Putamen (tissue), 1 donor: ENCODE results near the gene SH3PXD2A.
"Not testable (repeated sequence)": the region's sequence is repeated elsewhere in the genome, so short reads cannot be mapped to it uniquely, and the experiment has no call there.

Experiments used
- DNase-seq: peaks from one replicate; pipeline ENCODE4 v3.0.0-alpha.2; 2016; ENCODE audit warnings: low spot score

The SH3PXD2A gene

DNA sequence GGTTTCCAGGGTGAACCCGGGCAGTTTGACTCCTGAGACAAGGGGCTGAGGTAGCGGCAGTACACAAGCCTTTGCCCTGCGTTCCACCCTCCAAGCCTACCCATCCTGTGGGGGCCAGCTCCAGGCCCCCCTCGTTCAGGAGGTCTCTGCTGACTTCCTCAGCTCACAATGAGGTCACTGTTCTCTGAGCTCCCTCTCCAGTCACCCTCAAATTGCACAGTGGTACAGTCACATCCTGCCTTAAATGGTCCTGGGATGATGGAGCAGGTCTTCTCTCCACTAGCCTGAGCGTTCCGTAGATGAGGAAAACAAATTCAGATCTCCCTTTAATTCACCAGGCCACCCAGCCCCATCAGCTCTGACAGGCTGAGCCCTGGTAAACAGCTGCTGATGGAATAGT lies 90.2 kb downstream of the SH3PXD2A start:
- no peak for DNase-seq

DNA sequence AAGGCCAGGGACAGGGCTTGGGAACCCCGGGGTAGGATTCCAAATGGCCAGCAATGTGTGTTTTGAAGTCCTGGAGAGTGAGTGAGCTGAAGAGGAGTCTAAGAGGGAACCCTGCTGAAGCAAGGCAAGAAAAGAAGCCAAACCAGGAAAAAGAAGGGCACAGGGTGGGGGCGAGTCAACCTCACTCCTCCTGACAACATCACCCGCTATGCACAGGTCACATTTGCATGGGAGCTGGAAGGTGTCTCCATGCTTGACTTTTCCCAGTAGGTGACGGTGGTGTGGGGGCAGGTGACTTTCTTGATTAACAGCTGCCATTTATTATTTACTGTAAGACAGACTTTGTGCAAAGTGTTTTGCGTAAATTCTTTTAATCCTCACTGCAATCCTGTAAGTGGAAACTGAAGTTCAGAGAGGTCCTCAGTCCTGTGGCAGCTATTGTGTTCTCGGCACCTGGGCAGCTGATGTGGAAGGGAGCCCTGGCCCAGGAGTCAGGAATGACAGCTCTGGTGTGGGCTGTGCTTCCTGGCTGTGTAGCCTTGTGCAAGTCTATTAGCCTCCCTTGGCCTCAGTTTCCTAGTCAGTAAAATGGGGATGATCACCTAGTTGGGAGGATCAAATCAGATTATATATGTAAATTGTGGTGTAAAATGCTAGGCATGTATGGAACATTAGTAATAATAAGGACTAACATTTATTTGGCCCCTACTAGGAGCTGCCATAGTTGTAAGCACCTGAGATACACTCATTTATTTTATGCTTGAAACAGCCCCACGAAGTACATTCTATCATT lies 90.9 kb downstream of the SH3PXD2A start:
- DNase-seq, result peak; percentile 24

DNA sequence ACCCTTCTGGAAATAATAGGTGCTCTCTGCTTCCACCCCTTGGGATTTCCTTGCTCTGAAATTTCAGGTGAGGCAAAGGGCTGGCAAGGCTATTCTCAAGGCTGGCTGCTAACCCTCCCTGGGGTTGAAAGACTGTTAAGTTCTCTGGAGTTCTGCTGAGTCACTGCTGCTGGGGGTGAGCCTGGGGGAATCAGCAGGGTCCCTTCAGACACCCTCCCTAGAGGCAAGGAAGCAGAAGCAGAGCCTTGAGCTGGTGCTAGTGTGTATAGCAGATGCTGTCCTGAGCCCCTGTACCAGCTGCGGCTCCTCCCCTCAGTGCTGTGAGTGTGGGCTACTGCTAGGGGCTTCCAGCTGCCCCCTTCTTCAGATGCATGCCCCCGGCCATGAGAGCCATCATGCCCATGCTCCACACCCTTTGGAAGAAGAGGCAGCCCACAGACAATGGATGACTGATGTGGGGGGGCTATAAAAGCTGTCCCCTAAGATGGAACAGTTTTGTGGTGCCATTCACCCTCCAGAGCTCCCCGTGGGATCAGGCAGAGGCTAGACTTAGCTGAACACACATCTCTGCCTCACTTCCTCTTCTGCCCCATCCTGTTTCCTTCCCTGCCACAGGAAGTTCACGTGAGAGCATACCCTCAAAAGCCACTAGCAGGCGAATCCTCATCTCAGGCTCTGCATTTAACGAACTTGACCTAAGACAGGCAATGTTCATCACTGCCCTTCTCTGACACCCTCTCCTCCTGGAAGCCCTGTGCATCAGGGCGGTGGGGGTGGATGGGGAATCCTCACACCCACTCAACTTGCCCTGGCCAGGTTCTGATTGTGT lies 91.8 kb downstream of the SH3PXD2A start:
- peak; percentile 27 for DNase-seq

DNA sequence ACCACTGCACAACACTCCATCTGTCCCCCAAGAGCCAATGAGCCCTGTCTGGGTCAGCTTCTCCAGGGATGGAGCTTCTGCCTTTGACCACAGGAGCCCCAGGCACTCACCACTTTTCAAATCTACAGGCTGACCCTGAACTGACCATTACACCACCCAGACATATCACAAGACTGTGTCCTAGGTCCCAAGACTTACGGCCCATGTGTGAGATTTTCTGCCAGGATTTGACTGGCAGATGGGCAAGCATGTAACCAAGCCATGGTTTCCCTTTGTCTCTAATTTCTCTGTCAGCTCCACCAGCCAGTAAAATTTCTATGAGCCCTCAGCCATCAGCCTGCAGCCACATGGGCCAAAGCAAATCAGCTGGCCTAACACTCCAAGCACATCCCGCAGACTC lies 92.5 kb downstream of the SH3PXD2A start:
- no peak for DNase-seq

DNA sequence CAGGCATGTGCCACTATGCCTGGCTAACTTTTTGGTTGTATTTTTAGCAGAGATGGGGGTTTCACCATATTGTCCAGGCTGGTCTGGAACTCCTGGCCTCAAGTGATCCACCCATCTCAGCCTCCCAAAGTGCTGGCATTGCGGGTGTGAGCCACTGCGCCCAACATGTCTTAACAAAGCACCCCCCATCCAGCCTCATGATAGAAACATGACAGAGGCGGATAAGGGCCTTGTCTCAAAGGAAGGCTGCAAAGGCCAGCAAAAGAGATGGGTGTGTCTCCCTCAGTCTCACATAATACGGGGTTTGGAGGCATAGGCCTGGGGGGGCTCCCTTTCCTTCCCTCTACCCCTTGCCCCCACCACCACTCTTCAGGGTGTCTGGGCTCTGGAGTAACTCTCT lies 93.2 kb downstream of the SH3PXD2A start:
- DNase-seq, result no peak

DNA sequence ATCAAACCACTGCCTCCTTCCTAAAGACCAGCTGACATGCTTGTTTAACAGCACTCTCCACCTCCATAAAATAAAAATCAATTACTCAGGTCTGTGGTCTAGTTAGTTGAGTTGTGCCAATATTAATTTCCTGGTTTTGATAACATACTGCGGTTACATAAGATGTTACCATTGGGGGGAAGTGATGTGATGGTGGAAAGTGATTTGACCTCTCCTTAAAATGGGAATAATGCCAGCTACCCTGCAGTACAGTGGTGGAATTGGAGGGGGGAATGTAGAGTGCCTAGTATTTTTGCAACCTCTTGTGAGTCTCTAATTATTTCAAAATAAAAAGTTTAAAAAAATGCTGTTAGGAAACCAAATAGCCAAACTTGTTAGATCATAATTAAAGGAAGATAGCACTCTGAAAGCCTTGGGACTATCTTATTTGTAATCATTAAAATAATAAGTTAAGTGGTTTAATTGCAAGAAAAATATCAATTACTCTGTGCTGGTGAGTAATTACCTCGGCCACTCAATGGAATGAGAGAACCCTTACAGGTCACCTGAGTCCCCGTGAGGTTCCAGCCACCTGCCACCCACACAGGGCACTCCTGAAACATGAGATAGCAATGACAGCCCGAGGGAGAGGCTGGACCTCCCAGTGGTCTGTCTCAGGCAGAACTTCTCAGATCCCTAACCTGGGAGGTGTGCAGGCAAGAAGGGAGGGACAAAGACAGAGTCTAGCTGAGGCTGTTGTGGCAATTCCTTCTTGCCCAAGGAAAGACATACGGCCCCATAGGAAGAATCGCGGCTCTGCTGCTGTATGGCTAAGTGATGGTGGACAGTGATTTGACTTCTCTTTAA lies 94.1 kb downstream of the SH3PXD2A start:
- DNase-seq, result no peak

DNA sequence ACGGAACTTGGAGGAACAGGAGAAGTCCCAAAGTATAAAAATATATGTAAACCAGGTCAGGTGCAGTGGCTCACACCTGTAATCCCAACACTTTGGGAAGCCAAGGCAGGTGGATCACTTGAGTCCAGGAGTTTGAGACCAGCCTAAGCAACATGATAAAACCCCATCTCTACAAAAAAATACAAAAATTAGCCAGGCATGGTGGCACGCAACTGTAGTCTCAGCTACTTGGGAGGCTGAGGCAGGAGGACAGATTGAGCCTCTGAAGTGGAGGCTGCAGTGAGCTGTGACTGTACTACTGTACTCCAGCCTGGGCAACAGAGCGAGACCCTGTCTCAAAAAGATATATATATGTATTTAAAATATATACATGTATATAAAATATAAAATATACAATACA lies 95.1 kb downstream of the SH3PXD2A start:
- DNase-seq, result not testable (repeated sequence)

DNA sequence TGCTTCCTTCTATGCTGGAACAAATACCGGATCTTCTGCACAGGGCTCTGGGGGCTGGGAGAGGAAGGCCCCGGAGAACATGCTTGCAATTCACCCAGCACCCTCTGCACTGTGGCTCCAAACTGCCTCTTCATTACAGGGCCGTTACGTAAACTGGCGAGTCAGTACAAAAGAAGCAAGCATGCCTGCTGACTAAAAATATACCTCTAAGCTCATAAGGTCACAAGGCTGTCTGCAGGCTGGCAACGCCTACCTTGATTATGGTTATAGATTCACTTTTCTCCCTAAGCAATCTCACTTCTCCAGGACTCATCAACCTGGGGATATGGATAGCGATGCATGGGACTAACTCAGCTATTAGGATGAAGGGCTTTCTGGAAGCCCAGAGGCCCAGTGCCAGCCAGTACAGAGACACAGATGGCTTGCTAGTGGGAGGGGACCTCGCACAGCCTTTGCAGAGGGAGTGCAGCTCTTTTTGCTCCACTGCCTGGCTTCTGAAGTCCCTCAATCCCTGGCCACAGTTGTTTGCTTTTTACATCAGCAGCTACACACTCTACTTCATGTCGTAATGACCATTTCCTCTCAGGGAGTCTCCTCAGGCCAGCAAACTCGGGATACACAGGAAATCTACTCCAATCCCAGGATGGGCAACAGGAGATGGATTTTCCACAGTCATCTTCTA lies 96.1 kb downstream of the SH3PXD2A start:
- DNase-seq, result peak; percentile 86

DNA sequence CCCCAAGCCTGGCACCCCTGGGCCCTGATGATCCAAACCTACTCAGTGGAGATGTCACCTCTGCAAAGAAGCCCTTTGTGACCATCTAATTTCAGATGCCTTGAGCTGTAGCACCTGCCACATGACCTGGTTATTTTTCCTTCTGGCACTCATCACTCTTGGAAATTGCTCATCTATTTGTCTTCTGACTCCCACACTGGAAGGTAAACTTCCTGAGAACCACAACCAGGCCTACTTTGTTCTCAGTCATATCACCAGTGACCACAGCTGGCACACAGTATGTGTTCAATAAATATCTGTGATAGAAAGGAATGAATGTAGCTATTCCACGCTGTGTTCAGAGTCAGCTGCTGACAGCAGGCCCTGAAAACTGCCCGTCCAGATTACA lies 97.1 kb downstream of the SH3PXD2A start:
- DNase-seq, result no peak

DNA sequence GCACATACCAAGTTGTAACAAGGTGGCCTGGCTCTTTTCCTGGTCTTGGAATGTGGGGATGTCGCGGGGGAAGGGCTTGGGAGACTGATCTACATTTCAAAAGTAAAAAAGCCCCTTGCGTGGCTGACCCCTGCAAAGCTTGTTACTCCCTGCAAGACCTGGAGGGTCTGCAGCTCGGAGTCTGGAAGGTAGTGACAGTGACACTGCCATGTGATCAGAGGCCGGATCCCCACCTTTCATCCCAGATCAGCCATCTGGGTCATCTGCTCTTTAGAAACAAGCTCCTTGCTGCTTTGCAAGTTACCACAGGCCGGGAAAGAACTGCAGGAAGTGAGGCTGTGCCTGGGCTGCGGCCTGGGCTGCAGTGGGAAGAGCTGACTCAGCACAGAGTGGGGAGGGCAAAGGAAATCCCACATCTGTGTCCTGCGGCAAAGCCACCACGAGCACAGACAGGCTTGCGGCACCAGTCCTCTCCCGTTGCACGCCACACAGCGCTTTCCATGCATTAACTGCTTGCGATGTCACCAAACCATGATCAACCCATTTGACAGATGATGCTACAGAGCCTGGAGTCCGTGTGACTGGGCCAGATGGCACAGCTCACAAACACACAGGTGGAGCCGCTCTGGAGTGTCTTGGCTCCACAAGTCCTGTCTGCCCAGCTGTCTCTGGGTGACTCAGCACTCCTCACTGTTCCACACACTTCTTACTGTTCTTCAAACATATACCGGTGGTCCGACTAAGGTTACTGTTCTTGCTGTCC lies 97.7 kb downstream of the SH3PXD2A start:
- DNase-seq, result no peak

DNA sequence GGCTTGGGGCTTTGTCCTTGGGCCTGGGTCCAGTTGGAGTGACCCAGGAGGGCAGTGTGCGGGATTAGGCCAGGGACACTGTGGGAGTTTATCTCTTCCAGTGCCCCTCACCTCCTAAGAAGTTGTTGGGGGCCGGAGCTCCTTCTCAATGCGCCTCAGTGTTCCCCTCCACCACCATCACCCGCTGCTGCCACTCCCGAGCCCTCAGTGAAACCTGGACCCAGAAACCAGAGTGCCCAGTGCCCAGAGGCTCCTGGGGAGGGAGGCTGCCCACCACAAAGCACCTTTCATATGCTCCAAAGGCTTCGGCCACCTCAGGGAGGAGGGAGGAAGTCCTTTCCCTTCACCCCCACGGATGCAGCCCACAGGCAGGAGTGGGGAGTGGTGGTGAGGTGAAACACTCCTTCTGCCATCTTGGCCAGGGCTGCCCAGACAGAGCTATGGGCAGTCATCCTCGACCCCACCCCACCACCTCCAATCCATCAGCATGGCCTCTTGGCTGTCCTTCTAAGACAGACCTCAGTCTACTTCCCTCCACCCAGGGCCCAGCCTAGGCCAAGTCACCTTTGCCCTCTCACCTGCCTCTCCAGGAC lies 99.0 kb downstream of the SH3PXD2A start:
- no peak for DNase-seq

DNA sequence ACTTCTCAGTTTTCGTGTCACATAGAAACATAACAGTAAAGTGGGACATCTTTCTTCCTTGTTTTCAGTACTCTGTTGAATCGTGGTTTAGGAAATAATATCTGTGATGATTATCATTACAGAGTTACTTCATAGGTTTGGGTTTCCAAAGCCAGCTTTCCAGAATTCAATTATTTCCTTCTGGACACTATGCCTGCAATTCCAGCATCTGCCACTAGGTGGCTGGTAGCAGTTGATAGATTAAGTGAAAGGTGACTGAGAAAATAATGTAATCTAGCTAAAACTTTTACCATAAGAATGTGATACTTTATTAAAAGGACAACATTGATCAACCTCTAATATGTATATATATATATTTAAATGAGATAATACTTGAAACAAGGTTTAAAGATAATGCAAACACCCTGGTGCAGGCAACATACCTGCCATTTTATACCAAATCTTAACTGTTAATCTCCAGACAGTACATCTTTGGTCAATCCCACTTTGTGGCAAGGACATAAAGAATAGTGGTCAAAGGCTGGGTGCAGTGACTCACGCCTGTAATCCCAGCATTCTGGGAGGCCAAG lies 102.6 kb downstream of the SH3PXD2A start:
- no peak for DNase-seq

DNA sequence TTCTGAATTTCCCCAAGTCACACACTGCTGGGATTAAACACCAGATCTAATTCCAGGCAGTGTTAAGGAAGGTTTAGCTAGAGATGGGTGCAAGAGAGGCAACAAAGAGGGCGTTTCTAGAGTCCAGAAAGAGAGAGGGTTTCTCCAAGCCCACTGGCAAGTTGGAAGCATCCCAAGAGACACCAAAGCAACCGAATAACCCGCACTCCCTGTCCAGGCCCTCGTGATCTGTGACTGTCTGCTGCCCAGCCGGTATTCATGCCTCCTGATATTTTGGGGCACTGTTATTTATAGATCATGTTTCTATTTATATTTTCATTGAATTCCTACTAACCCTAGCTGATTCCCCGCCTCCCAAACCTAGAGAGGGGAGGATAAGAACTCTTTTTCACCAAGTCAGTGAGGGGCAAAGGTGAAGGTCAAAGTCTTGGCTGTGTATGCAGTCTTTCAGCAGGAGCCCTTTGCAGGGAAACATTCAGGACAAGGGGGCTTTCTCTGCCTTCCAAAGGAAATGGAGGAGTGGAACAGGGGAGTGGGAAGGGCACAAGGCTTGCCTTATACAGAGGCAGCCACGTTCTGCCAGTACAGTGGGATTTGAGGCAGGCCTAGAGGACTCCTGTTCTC lies 103.6 kb downstream of the SH3PXD2A start:
- no peak for DNase-seq

DNA sequence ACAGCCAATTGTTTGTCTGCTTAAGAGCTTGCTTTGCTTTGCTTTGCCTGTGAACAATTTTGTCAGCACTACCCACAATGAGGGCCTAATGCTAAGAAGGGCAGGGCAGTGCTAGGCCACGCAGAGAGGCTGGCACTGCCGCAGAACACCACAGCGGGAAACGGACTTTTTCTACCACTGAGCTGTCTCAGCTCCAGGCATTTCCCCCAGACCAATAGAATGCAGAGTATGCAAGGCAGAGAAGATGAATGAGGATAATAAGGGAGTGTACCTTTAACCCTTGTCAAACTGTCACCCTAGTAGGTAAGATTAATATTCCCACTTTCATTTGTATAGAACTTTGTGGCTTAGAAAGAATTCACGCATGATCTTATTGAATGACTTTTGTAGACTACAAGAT lies 104.5 kb downstream of the SH3PXD2A start:
- DNase-seq, result no peak

DNA sequence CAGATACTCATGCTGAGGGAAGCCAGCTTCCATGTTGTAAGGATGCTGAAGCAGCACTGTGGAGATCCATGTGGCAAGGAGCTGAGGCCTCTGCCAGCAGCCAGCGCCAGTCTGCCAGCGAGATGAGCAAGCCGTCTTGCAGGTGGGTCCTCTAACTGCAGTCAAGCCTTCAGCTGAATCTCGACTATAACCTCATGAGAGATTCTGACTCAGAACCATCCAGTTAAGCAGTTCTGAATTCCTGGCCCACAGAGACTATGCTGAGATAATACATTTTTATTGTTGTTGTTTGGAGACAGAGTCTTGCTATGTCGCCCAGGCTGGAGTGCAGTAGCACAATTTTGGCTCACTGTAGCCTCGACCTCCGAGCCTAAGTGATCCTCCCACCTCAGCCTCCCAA lies 105.6 kb downstream of the SH3PXD2A start:
- DNase-seq, result no peak

DNA sequence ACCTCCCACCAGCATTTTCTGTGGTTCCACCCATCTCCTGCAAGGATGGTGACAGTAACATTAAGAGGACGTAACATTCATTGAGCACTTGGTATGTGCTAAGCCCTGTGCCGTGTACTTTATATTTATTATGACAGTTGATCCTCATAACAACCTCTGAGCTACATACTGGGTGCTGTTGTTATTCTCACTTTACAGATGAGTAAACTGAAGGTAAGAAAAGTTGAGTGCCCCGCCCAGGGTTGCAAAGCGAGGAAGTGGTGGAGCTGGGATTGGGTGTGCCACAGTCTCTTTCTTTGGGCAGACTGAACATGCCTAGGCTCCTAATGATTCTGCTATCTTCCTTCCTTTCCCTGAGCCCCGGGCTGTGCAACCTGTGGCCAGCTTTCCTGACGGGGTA lies 107.4 kb downstream of the SH3PXD2A start:
- no peak for DNase-seq

DNA sequence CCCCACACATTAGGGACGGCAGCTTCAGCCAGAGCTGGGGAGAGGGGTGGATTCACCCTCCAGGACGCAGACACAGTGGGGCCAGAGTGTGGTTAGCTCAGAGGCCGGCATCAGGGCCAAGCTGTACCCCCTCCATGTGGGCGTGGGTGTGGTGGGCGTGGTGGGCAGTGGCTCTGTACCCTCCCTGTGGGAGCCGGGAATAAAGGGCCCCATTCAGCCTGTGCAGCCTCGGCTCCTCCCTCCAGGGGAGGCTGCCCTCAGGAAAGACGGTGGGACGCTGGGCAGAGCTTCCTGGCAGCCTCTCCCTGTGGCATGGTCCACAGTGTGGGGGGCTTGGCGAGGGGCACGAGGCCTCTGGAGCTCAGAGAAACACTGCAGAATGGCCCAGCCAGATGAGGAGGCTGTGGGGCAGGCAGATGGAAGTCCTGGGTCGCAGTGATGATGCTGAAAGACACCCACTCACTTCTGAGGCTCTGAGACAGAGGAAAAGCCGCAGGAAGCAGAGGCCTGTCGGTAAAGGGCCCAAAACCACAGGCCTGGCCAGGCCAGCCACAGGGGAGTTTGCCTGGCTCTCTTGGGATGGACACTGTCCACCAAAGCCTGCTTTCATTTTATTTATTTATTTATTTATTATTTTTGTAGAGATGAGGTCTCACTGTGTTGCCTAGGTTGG lies 108.0 kb downstream of the SH3PXD2A start:
- DNase-seq, result no peak

DNA sequence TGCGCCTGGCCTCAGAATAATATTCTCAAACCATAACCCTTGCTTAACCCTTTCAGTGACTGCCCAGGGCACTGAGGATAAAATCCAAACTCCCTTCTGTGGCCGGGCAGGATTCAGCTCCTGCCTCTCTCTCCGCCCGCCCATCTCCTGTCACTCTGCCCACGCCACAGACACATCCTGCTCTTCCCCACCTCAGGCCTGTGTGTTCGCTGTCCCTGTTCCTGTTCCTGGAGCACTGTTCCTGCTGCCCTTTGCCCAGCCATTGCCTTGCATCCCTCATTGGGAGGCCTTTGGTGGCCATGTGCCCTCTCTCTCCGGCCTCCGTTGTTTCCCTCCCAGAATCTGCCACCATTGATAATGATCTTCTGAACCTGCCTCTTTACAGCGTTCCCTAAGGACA lies 108.8 kb downstream of the SH3PXD2A start:
- no peak for DNase-seq
